ENCODE measurements around the gene FBLN1.
"Not testable (repeated sequence)": the region's sequence is repeated elsewhere in the genome, so short reads cannot be mapped to it uniquely, and the experiment has no call there.

Gene FBLN1

GRCh38 chr22:45477366-45478107, 25.1 kb upstream of the FBLN1 start:
- DNase-seq (ENCODE audit: low read depth): no peak

- DNase-seq (ENCODE audit: low read depth): no peak
These were observed 24.4 kb upstream of the FBLN1 start for GRCh38 chr22:45478108-45478771.

GRCh38 chr22:45480717-45481116, 22.0 kb upstream of the FBLN1 start:
- peak; percentile 9 for DNase-seq (ENCODE audit: low read depth)

GRCh38 chr22:45481661-45482060, 21.0 kb upstream of the FBLN1 start:
- DNase-seq (ENCODE audit: low read depth): no peak

- no peak for DNase-seq (ENCODE audit: low read depth)
These were observed 20.5 kb upstream of the FBLN1 start for GRCh38 chr22:45482169-45482568.

- DNase-seq (ENCODE audit: low read depth): no peak
These were observed 19.4 kb upstream of the FBLN1 start for GRCh38 chr22:45483319-45483718.

GRCh38 chr22:45483918-45484499, 18.7 kb upstream of the FBLN1 start:
- DNase-seq (ENCODE audit: low read depth): no peak

- no peak for DNase-seq (ENCODE audit: low read depth)
These were observed 17.9 kb upstream of the FBLN1 start for GRCh38 chr22:45484742-45485141.

GRCh38 chr22:45485261-45485660, 17.4 kb upstream of the FBLN1 start:
- DNase-seq (ENCODE audit: low read depth): no peak

- DNase-seq (ENCODE audit: low read depth): no peak
These were observed 13.8 kb upstream of the FBLN1 start for GRCh38 chr22:45488764-45489370.

GRCh38 chr22:45490836-45491235, 11.8 kb upstream of the FBLN1 start:
- DNase-seq (ENCODE audit: low read depth): no peak

- DNase-seq (ENCODE audit: low read depth): no peak
These were observed 10.8 kb upstream of the FBLN1 start for GRCh38 chr22:45491841-45492240.

- DNase-seq (ENCODE audit: low read depth): no peak
These were observed 9.4 kb upstream of the FBLN1 start for GRCh38 chr22:45493286-45493771.

GRCh38 chr22:45494306-45494705, 8.4 kb upstream of the FBLN1 start:
- not testable (repeated sequence) for DNase-seq (ENCODE audit: low read depth)

GRCh38 chr22:45495616-45496015, 7.1 kb upstream of the FBLN1 start:
- not testable (repeated sequence) for DNase-seq (ENCODE audit: low read depth)

- no peak for DNase-seq (ENCODE audit: low read depth)
These were observed 6.2 kb upstream of the FBLN1 start for GRCh38 chr22:45496451-45496941.

GRCh38 chr22:45497351-45498145, 5.1 kb upstream of the FBLN1 start:
- no peak for DNase-seq (ENCODE audit: low read depth)

- no peak for DNase-seq (ENCODE audit: low read depth)
These were observed 2.9 kb upstream of the FBLN1 start for GRCh38 chr22:45499746-45500145.

- DNase-seq (ENCODE audit: low read depth): no peak
These were observed 550 bp downstream of the FBLN1 start for GRCh38 chr22:45503050-45503815.

- DNase-seq (ENCODE audit: low read depth): no peak
These were observed 1.2 kb downstream of the FBLN1 start for GRCh38 chr22:45503816-45504372.
